SK-N-SH treated with all-trans-retinoic acid at 6 μM for 48 hours (cell line): ENCODE measurements around the gene HGFAC.

Experiments used
- ATAC-seq: fragments of 200-7000 bp; cut with Tn5 transposase; 3 replicates; pipeline ENCODE4 v1.9.1; 2020; ENCODE audit warnings: mild to moderate bottlenecking, moderate library complexity
- ARNTL ChIP-seq: fragments of 450-650 bp; formaldehyde crosslinking; IDR thresholded peaks from 2 replicates; pipeline ENCODE4 v1.5.0; 2020; ENCODE audit warnings: low read depth, mild to moderate bottlenecking, moderate library complexity, borderline replicate concordance
- BACH2 ChIP-seq: fragments of 250-450 bp; sonication (Bioruptor Pico); IDR thresholded peaks from 2 replicates; pipeline ENCODE4 v1.9.0; 2021; ENCODE audit warnings: mild to moderate bottlenecking, borderline replicate concordance
- ESRRG ChIP-seq: fragments of 250-450 bp; sonication (Bioruptor Pico); IDR thresholded peaks from 2 replicates; pipeline ENCODE4 v1.6.1; 2021; ENCODE audit warnings: mild to moderate bottlenecking
- GLIS3 ChIP-seq: fragments of 250-450 bp; sonication (Bioruptor Pico); IDR thresholded peaks from 2 replicates; pipeline ENCODE4 v1.5.0; 2020; ENCODE audit warnings: mild to moderate bottlenecking, moderate library complexity
- ISL1 ChIP-seq: fragments of 250-450 bp; sonication (Bioruptor Pico); IDR thresholded peaks from 2 replicates; pipeline ENCODE4 v2.1.2; 2022; ENCODE audit warnings: mild to moderate bottlenecking, moderate library complexity
- OSR1 ChIP-seq: fragments of 250-450 bp; sonication (Bioruptor Pico); IDR thresholded peaks from 2 replicates; pipeline ENCODE4 v1.8.0; 2022; ENCODE audit warnings: moderate library complexity, mild to moderate bottlenecking, inconsistent platforms
- POU6F1 ChIP-seq: fragments of 250-450 bp; sonication (Bioruptor Pico); IDR thresholded peaks from 2 replicates; pipeline ENCODE4 v1.8.0; 2021; ENCODE audit warnings: low read depth, mild to moderate bottlenecking, moderate library complexity, borderline replicate concordance
- PPARA ChIP-seq: fragments of 250-450 bp; sonication (Bioruptor Pico); IDR thresholded peaks from 2 replicates; pipeline ENCODE4 v1.5.0; 2020; ENCODE audit warnings: mild to moderate bottlenecking, borderline replicate concordance
- RARB ChIP-seq: fragments of 250-450 bp; sonication (Bioruptor Pico); IDR thresholded peaks from 2 replicates; pipeline ENCODE4 v1.8.0; 2021; ENCODE audit warnings: mild to moderate bottlenecking, moderate library complexity
- SNAI2 ChIP-seq: fragments of 250-450 bp; sonication (Bioruptor Pico); IDR thresholded peaks from 2 replicates; pipeline ENCODE4 v1.5.0; 2020; ENCODE audit warnings: mild to moderate bottlenecking, moderate library complexity
- TCF4 ChIP-seq: fragments of 250-450 bp; sonication (Bioruptor Pico); IDR thresholded peaks from 2 replicates; pipeline ENCODE4 v1.8.0; 2021; ENCODE audit warnings: mild to moderate bottlenecking, moderate library complexity, borderline replicate concordance
- ZFP3 ChIP-seq: fragments of 250-450 bp; sonication (Bioruptor Pico); IDR thresholded peaks from 2 replicates; pipeline ENCODE4 v1.5.0; 2020; ENCODE audit warnings: mild to moderate bottlenecking, moderate library complexity
- ZFP30 ChIP-seq: fragments of 450-650 bp; formaldehyde crosslinking; IDR thresholded peaks from 2 replicates; pipeline ENCODE4 v1.5.0; 2022; ENCODE audit warnings: mild to moderate bottlenecking, moderate library complexity
- ZNF565 ChIP-seq: fragments of 450-650 bp; formaldehyde crosslinking; conservative IDR thresholded peaks from 2 replicates; pipeline ENCODE4 v1.5.0; 2020; ENCODE audit warnings: low read depth, mild to moderate bottlenecking, moderate library complexity
- ZNF70 ChIP-seq: fragments of 450-650 bp; formaldehyde crosslinking; IDR thresholded peaks from 2 replicates; pipeline ENCODE4 v1.5.0; 2020; ENCODE audit warnings: mild to moderate bottlenecking, moderate library complexity
- ZNF8 ChIP-seq: fragments of 450-650 bp; formaldehyde crosslinking; IDR thresholded peaks from 2 replicates; pipeline ENCODE4 v1.5.0; 2020; ENCODE audit warnings: mild to moderate bottlenecking, moderate library complexity
- TF ChIP-seq, protein P1 (sequence below): fragments of 250-450 bp; sonication (Bioruptor Pico); IDR thresholded peaks from 2 replicates; pipeline ENCODE4 v1.5.0; 2020; ENCODE audit warnings: mild to moderate bottlenecking, moderate library complexity
- TF ChIP-seq, protein P2 (sequence below): fragments of 250-450 bp; sonication (Bioruptor Pico); IDR thresholded peaks from 2 replicates; pipeline ENCODE4 v1.5.1; 2020; ENCODE audit warnings: low read depth, mild to moderate bottlenecking, moderate library complexity
- TF ChIP-seq, protein P3 (sequence below): fragments of 250-450 bp; sonication (Bioruptor Pico); IDR thresholded peaks from 2 replicates; pipeline ENCODE4 v1.8.0; 2020; ENCODE audit warnings: mild to moderate bottlenecking, moderate library complexity, borderline replicate concordance

Gene HGFAC

GRCh38 chr4:3432381-3432790 lies 9.4 kb upstream of the HGFAC start:
- no peak for ATAC-seq
- TF ChIP-seq TCF4 (CRISPR knock-in tag) (no peak), ZNF8 (no peak), GLIS3 (CRISPR knock-in tag) (no peak), BACH2 (CRISPR knock-in tag) (no peak), OSR1 (CRISPR knock-in tag) (no peak), POU6F1 (CRISPR knock-in tag) (no peak), PPARA (CRISPR knock-in tag) (no peak), ESRRG (CRISPR knock-in tag) (no peak), ARNTL (CRISPR knock-in tag) (no peak)
- TF ChIP-seq, protein P1, sequence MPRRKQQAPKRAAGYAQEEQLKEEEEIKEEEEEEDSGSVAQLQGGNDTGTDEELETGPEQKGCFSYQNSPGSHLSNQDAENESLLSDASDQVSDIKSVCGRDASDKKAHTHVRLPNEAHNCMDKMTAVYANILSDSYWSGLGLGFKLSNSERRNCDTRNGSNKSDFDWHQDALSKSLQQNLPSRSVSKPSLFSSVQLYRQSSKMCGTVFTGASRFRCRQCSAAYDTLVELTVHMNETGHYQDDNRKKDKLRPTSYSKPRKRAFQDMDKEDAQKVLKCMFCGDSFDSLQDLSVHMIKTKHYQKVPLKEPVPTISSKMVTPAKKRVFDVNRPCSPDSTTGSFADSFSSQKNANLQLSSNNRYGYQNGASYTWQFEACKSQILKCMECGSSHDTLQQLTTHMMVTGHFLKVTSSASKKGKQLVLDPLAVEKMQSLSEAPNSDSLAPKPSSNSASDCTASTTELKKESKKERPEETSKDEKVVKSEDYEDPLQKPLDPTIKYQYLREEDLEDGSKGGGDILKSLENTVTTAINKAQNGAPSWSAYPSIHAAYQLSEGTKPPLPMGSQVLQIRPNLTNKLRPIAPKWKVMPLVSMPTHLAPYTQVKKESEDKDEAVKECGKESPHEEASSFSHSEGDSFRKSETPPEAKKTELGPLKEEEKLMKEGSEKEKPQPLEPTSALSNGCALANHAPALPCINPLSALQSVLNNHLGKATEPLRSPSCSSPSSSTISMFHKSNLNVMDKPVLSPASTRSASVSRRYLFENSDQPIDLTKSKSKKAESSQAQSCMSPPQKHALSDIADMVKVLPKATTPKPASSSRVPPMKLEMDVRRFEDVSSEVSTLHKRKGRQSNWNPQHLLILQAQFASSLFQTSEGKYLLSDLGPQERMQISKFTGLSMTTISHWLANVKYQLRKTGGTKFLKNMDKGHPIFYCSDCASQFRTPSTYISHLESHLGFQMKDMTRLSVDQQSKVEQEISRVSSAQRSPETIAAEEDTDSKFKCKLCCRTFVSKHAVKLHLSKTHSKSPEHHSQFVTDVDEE (CRISPR knock-in tag) = no peak
- TF ChIP-seq, protein P2, sequence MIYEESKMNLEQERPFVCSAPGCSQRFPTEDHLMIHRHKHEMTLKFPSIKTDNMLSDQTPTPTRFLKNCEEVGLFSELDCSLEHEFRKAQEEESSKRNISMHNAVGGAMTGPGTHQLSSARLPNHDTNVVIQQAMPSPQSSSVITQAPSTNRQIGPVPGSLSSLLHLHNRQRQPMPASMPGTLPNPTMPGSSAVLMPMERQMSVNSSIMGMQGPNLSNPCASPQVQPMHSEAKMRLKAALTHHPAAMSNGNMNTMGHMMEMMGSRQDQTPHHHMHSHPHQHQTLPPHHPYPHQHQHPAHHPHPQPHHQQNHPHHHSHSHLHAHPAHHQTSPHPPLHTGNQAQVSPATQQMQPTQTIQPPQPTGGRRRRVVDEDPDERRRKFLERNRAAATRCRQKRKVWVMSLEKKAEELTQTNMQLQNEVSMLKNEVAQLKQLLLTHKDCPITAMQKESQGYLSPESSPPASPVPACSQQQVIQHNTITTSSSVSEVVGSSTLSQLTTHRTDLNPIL (CRISPR knock-in tag) = no peak
- TF ChIP-seq, protein P3, sequence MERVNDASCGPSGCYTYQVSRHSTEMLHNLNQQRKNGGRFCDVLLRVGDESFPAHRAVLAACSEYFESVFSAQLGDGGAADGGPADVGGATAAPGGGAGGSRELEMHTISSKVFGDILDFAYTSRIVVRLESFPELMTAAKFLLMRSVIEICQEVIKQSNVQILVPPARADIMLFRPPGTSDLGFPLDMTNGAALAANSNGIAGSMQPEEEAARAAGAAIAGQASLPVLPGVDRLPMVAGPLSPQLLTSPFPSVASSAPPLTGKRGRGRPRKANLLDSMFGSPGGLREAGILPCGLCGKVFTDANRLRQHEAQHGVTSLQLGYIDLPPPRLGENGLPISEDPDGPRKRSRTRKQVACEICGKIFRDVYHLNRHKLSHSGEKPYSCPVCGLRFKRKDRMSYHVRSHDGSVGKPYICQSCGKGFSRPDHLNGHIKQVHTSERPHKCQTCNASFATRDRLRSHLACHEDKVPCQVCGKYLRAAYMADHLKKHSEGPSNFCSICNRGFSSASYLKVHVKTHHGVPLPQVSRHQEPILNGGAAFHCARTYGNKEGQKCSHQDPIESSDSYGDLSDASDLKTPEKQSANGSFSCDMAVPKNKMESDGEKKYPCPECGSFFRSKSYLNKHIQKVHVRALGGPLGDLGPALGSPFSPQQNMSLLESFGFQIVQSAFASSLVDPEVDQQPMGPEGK = no peak

DNA sequence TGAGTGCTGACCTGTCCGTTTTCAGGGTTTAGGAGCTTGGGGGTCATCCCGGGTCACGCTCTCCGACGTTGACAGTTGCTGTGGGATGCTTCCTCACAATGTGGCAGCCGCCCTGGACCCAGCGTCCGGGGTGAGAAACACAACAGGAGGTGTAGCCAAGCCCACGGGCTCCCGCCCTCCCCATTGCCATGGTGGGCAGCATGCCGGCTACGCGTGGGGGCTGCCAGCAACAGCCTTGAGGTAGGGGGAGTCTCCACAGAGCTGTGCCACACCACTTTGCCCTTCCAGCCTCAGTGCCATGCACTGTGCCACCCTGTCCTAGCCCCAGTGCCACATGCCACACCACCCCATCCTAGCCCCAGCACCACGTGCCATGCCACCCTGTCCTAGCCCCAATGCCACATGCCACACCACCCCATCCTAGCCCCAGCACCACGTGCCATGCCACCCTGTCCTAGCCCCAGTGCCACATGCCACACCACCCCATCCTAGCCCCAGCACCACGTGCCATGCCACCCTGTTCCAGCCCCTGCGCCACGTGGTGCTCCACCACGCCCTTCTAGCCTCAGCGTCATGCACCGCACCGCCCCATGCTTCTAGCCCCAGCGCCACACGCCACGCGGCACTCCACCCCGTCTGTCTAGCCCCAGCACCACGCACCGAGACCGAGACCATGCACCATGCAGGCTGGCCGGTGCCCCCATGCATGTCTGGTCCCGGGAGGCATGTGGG lies 8.5 kb upstream of the HGFAC start:
- ATAC-seq = no peak
- TF ChIP-seq, protein P2 (CRISPR knock-in tag) = no peak
- no peak for TF ChIP-seq OSR1 (CRISPR knock-in tag)
- no peak for TF ChIP-seq ZNF8
- TF ChIP-seq PPARA (CRISPR knock-in tag) = no peak
- TF ChIP-seq, protein P3 = no peak
- TF ChIP-seq ESRRG (CRISPR knock-in tag) = no peak
- TF ChIP-seq ZFP3 (CRISPR knock-in tag) = no peak
- no peak for TF ChIP-seq ISL1 (CRISPR knock-in tag)
- no peak for TF ChIP-seq ZNF70 (CRISPR knock-in tag)
- TF ChIP-seq ZNF565 = no peak

GRCh38 chr4:3434881-3435685 lies 6.7 kb upstream of the HGFAC start:
- no peak for ATAC-seq
- TF ChIP-seq RARB (no peak), ZFP3 (CRISPR knock-in tag) (no peak), POU6F1 (CRISPR knock-in tag) (no peak), ZNF8 (no peak), ZNF70 (CRISPR knock-in tag) (no peak), PPARA (CRISPR knock-in tag) (no peak), ZNF565 (no peak), ZFP30 (no peak), SNAI2 (no peak)
- TF ChIP-seq, protein P1 (CRISPR knock-in tag) = no peak
